Right lobe of liver (tissue), 6 donors: ENCODE measurements around the gene PM20D2. TPM values are rescaled to one million over a fixed set of nuclear protein-coding genes. Genes with fewer than 3 reads are reported as not detected.

ENCODE experiments used
- ATAC-seq, 4 donors: fragments of 200-7000 bp; cut with Tn5 transposase; one replicate each; pipeline ENCODE4 v1.9.1; 2020; ENCODE audit warnings: mild to moderate bottlenecking in 4 of 4, moderate library complexity in 4 of 4
- DNase-seq, 3 donors: peaks; one replicate each; pipeline ENCODE4 v3.0.0-alpha.2; 2020
- H3K27ac ChIP-seq, 3 donors: fragments of 200-600 bp; one replicate each; pipeline ENCODE4 v1.8.0; 2022
- H3K27me3 ChIP-seq, 2 donors: fragments of 200-600 bp; one replicate each; pipeline ENCODE4 v1.8.0; 2022
- H3K36me3 ChIP-seq, 4 donors: fragments of 200-600 bp; sonication (generic) in 1 of 4; one replicate each; pipeline versions ENCODE4 v1.5.1 to v1.8.0; 2017 to 2022; ENCODE audit warnings: control low read depth in 1 of 4
- H3K4me1 ChIP-seq, 4 donors: fragments of 200-600 bp; sonication (generic) in 1 of 4; one replicate each; pipeline versions ENCODE4 v1.5.1 to v1.8.0; 2017 to 2022; ENCODE audit warnings: control low read depth in 1 of 4
- H3K4me3 ChIP-seq, 3 donors: fragments of 200-600 bp; one replicate each; pipeline ENCODE4 v1.8.0; 2022
- H3K9me3 ChIP-seq, 4 donors: fragments of 200-600 bp; sonication (generic) in 1 of 4; one replicate each; pipeline versions ENCODE4 v1.5.1 to v1.8.0; 2017 to 2022; ENCODE audit warnings: control low read depth in 1 of 4
- POLR2A ChIP-seq: fragments of 450-650 bp; IDR thresholded peaks from one replicate; pipeline ENCODE4 v1.6.1; 2017; ENCODE audit warnings: antibody characterized with exemption, mild to moderate bottlenecking
- WGBS: methylation state at CpG from one replicate; pipeline ENCODE4 v1.1.6; 2018; ENCODE audit warnings: low coverage, low lambda C conversion rate; ENCODE audit not compliant: insufficient coverage; ENCODE audit errors: missing lambda C conversion rate; 5-methylcytosine and 5-hydroxymethylcytosine counted together
- intact Hi-C, 2 donors: fragments of 100-400 bp; cut with DNase I; formaldehyde crosslinking; loops; one replicate each; pipeline versions ENCODE4 v1.11.2 to v1.14.1; 2022
- total RNA-seq, 6 experiments: library from RNA; depleted of rRNA in 2 of 6; stranded (reverse); fragments of >200 nt in 2 of 6; fragmentation: NEBNext Ultra II Directional in 3 of 6; extraction: Animal tissue kit (Norgen Biotek cat#: 25700) in 3 of 6; gene quantifications; one replicate each; pipeline versions ENCODE4 v1.1.0 to v1.2.4, GENCODE V29; 2016 to 2023
- TF ChIP-seq, protein P1 (sequence below), 4 donors: fragments of 200-600 bp in 3 of 4; fragments of 450-650 bp in 1 of 4; IDR thresholded peaks; one replicate each; pipeline versions ENCODE4 v1.5.1 to v1.8.0; 2016 to 2022; ENCODE audit warnings: antibody characterized with exemption in 4 of 4, mild to moderate bottlenecking in 2 of 4
- donor health status: DM: no; HTN: yes; CAD: no.
- donor health status: DM: no; HTN: no; CAD: no.
- donor health status: DM: no; HTN: no; CAD: no.
- donor health status: DM: no; HTN: yes; CAD: no.
- donor health status: DM: no; HTN: yes; CAD: no.

PM20D2 gene
- total RNA-seq, 6 experiments from 2014 or later: 2.4 to 6.1 (median 4.5) TPM

DNA sequence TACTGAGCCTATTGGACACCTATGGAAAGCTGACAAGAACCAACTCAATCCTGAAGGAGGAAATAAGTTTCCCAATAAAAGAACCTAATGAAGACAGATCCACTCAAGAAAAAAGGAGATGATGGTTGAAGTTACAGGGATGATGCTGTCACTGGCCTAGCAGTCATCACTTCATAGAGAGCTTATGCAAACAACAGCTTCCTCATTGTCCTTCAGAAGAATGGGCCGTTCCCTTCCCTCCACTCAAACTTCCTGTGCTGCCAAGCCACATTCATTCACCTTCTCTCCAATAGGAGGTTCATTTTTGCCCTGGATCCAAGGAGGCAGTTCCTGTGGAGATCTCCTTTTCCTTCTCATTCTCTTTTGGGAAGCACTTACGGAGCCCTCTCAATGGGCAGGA, 13.8 kb upstream of the PM20D2 start:
- intact Hi-C loops: no loop called here
- DNase-seq (no peak), ATAC-seq (no peak)
- Histone ChIP-seq H3K4me3 (no peak overlapping the region), H3K9me3 (no peaks in the 10 kb centered on the region), H3K4me1 (no peaks in the 10 kb centered on the region), H3K27me3 (no peaks in the 10 kb centered on the region), H3K27ac (no peak overlapping the region), H3K36me3 (no peaks in the 10 kb centered on the region)
- 73% methylated on average over 2 of the region's 2 CpGs for WGBS
- TF ChIP-seq, protein P1, sequence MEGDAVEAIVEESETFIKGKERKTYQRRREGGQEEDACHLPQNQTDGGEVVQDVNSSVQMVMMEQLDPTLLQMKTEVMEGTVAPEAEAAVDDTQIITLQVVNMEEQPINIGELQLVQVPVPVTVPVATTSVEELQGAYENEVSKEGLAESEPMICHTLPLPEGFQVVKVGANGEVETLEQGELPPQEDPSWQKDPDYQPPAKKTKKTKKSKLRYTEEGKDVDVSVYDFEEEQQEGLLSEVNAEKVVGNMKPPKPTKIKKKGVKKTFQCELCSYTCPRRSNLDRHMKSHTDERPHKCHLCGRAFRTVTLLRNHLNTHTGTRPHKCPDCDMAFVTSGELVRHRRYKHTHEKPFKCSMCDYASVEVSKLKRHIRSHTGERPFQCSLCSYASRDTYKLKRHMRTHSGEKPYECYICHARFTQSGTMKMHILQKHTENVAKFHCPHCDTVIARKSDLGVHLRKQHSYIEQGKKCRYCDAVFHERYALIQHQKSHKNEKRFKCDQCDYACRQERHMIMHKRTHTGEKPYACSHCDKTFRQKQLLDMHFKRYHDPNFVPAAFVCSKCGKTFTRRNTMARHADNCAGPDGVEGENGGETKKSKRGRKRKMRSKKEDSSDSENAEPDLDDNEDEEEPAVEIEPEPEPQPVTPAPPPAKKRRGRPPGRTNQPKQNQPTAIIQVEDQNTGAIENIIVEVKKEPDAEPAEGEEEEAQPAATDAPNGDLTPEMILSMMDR (IDR thresholded peaks at IDR 0.05): no peak
- no peak for TF ChIP-seq POLR2A

DNA sequence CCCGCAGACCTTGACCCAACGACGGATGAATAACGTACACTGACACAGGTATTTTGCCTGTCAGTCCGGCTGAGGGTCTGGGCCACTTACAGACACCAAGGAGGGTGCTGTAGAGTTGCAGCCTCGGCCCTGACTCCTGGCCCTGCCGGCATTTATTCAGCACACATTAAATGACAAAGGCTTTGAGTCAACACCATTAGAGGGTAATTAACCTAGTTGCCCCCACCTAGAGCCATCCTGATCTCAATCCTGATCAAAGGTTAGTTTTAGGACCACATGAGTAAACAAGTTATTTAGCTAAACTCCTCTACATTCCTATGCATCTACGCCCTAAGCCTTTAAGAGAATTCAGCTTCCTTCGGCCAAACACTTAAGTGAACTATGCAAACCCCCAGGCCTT, 11.9 kb upstream of the PM20D2 start:
- 88% methylated on average over 8 of the region's 9 CpGs for WGBS
- DNase-seq (no peak), ATAC-seq (no peak)
- no peak for TF ChIP-seq POLR2A
- TF ChIP-seq, protein P1 (IDR thresholded peaks at IDR 0.05): no peak
- Histone ChIP-seq H3K9me3 (no peaks in the 10 kb centered on the region), H3K4me1 (no peaks in the 10 kb centered on the region), H3K4me3 (no peak overlapping the region), H3K36me3 (no peaks in the 10 kb centered on the region), H3K27me3 (no peaks in the 10 kb centered on the region), H3K27ac (no peak overlapping the region)
- intact Hi-C loops: no loop called here

DNA sequence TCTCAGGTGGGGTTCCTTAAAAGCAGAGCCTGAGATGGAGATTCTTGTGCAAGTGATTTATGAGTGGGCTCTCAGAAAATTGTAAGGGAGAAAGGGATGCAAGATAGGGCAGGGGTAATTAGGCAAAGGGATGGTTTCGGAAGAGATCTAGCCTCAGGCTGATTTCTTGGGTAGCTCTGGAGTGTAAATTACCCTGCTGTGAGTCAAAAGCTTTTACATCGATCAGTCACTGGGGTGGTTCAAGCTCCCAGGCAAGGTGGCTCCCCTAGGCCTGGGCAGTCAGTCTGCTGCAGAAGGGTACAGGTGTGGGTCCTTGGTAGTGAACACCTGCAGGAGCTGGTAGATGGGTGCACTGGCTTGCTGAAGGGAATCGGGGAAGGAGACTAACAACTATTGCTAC, 11.1 kb upstream of the PM20D2 start:
- H3K4me1 ChIP-seq: peaks cover 0 to 4% (median under 1%) of the 10 kb centered on the region in 4 donors
- DNase-seq (no peak), ATAC-seq (no peak)
- TF ChIP-seq, protein P1 (IDR thresholded peaks at IDR 0.05): no peak
- no peak for TF ChIP-seq POLR2A
- no peak overlapping the region for H3K4me3 ChIP-seq
- H3K9me3 ChIP-seq: no peaks in the 10 kb centered on the region
- no peak overlapping the region for H3K27ac ChIP-seq
- H3K27me3 ChIP-seq: no peaks in the 10 kb centered on the region
- no peaks in the 10 kb centered on the region for H3K36me3 ChIP-seq
- 81% methylated on average over 3 of the region's 3 CpGs for WGBS
- intact Hi-C loops: no loop called here

DNA sequence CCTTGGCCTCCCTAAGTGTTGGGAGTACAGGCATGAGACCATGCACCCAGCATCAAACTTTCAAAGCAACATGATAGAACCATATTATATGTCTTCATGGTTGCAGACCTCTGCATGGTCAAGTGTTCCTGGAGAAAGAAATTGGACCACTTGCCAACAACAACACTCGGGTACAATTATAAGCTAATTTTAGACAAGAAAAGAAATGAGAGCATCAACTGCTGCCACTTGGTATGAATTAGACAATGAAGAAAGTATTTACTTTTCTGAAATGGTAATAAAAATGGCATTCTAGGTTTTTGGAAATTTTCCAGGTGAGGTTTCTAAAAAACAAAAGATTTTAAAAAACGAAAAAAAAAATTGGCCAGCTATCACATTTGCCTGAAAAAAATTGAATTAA, 7.7 kb upstream of the PM20D2 start:
- no peak for DNase-seq
- intact Hi-C loops: no loop called here

More for the DNA sequence above, 7.7 kb upstream of the PM20D2 start:
- peaks cover 0 to 17% (median 10%) of the 10 kb centered on the region in 4 donors for H3K4me1 ChIP-seq
- no peaks in the 10 kb centered on the region for H3K36me3 ChIP-seq
- no peak for TF ChIP-seq POLR2A
- TF ChIP-seq, protein P1 (IDR thresholded peaks at IDR 0.05): no peak
- H3K27me3 ChIP-seq: no peaks in the 10 kb centered on the region
- H3K27ac ChIP-seq: no peak overlapping the region
- no peaks in the 10 kb centered on the region for H3K9me3 ChIP-seq
- H3K4me3 ChIP-seq: no peak overlapping the region
- no peak for ATAC-seq
- 65% methylated on average over 2 of the region's 2 CpGs for WGBS
